ENCODE results near the gene LHX6. TPM values are rescaled to one million over a fixed set of nuclear protein-coding genes. Genes with fewer than 3 reads are reported as not detected.

LHX6 gene
- total RNA-seq, 1 donor from 2014 or later = 2.1 TPM

- no peak overlapping the region for H3K9ac ChIP-seq (ENCODE audit: low read depth in 1 of 3, low read length in 3 of 3)
- no peak overlapping the region for H3K27ac ChIP-seq (ENCODE audit: low read depth, low read length)
- H3K9me3 ChIP-seq (ENCODE audit: control insufficient read depth in 3 of 3, low read length in 3 of 3) = no peaks in the 10 kb centered on the region
- H3K4me3 ChIP-seq (ENCODE audit: low read length in 3 of 3) = no peak overlapping the region
- no peaks in the 10 kb centered on the region for H3K36me3 ChIP-seq (ENCODE audit: control insufficient read depth in 3 of 3, insufficient read depth in 3 of 3, low read length in 3 of 3)
- H3K4me1 ChIP-seq (ENCODE audit: control insufficient read depth in 3 of 3, insufficient read depth in 3 of 3, low read length in 3 of 3) = no peaks in the 10 kb centered on the region
- peaks cover 5 to 18% (median 12%) of the 10 kb centered on the region in 3 donors for H3K27me3 ChIP-seq (ENCODE audit: control insufficient read depth in 3 of 3, insufficient read depth in 3 of 3, low read length in 3 of 3)
These were observed 32.9 kb downstream of the LHX6 start for GRCh38 chr9:122195875-122196274.

- Histone ChIP-seq H3K27me3 (ENCODE audit: control insufficient read depth in 3 of 3, insufficient read depth in 3 of 3, low read length in 3 of 3) (peaks cover 5 to 18% (median 12%) of the 10 kb centered on the region in 3 donors), H3K36me3 (ENCODE audit: control insufficient read depth in 3 of 3, insufficient read depth in 3 of 3, low read length in 3 of 3) (no peaks in the 10 kb centered on the region), H3K9ac (ENCODE audit: low read depth in 1 of 3, low read length in 3 of 3) (no peak overlapping the region), H3K9me3 (ENCODE audit: control insufficient read depth in 3 of 3, low read length in 3 of 3) (no peaks in the 10 kb centered on the region), H3K4me3 (ENCODE audit: low read length in 3 of 3) (no peak overlapping the region), H3K27ac (ENCODE audit: low read depth, low read length) (no peak overlapping the region), H3K4me1 (ENCODE audit: control insufficient read depth in 3 of 3, insufficient read depth in 3 of 3, low read length in 3 of 3) (no peaks in the 10 kb centered on the region)
These were observed 35.1 kb downstream of the LHX6 start for GRCh38 chr9:122193651-122194050.

- H3K27me3 ChIP-seq (ENCODE audit: control insufficient read depth in 3 of 3, insufficient read depth in 3 of 3, low read length in 3 of 3) = peaks cover 5 to 14% (median 11%) of the 10 kb centered on the region in 3 donors
- no peaks in the 10 kb centered on the region for H3K36me3 ChIP-seq (ENCODE audit: control insufficient read depth in 3 of 3, insufficient read depth in 3 of 3, low read length in 3 of 3)
- no peaks in the 10 kb centered on the region for H3K4me1 ChIP-seq (ENCODE audit: control insufficient read depth in 3 of 3, insufficient read depth in 3 of 3, low read length in 3 of 3)
- H3K9ac ChIP-seq (ENCODE audit: low read depth in 1 of 3, low read length in 3 of 3) = no peak overlapping the region
- no peak overlapping the region for H3K4me3 ChIP-seq (ENCODE audit: low read length in 3 of 3)
- no peaks in the 10 kb centered on the region for H3K9me3 ChIP-seq (ENCODE audit: control insufficient read depth in 3 of 3, low read length in 3 of 3)
- no peak overlapping the region for H3K27ac ChIP-seq (ENCODE audit: low read depth, low read length)
These were observed 35.7 kb downstream of the LHX6 start for GRCh38 chr9:122192914-122193525.

GRCh38 chr9:122192261-122192875 lies 36.4 kb downstream of the LHX6 start:
- Histone ChIP-seq H3K9me3 (ENCODE audit: control insufficient read depth in 3 of 3, low read length in 3 of 3) (no peaks in the 10 kb centered on the region), H3K36me3 (ENCODE audit: control insufficient read depth in 3 of 3, insufficient read depth in 3 of 3, low read length in 3 of 3) (no peaks in the 10 kb centered on the region), H3K27me3 (ENCODE audit: control insufficient read depth in 3 of 3, insufficient read depth in 3 of 3, low read length in 3 of 3) (peaks cover under 1 to 9% (median 4%) of the 10 kb centered on the region in 3 donors), H3K27ac (ENCODE audit: low read depth, low read length) (no peak overlapping the region), H3K9ac (ENCODE audit: low read depth in 1 of 3, low read length in 3 of 3) (no peak overlapping the region), H3K4me3 (ENCODE audit: low read length in 3 of 3) (no peak overlapping the region), H3K4me1 (ENCODE audit: control insufficient read depth in 3 of 3, insufficient read depth in 3 of 3, low read length in 3 of 3) (no peaks in the 10 kb centered on the region)

- Histone ChIP-seq H3K9ac (ENCODE audit: low read depth in 1 of 3, low read length in 3 of 3) (no peak overlapping the region), H3K27me3 (ENCODE audit: control insufficient read depth in 3 of 3, insufficient read depth in 3 of 3, low read length in 3 of 3) (peaks cover 0 to 9% (median 3%) of the 10 kb centered on the region in 3 donors), H3K4me1 (ENCODE audit: control insufficient read depth in 3 of 3, insufficient read depth in 3 of 3, low read length in 3 of 3) (no peaks in the 10 kb centered on the region), H3K27ac (ENCODE audit: low read depth, low read length) (no peak overlapping the region), H3K36me3 (ENCODE audit: control insufficient read depth in 3 of 3, insufficient read depth in 3 of 3, low read length in 3 of 3) (no peaks in the 10 kb centered on the region), H3K9me3 (ENCODE audit: control insufficient read depth in 3 of 3, low read length in 3 of 3) (no peaks in the 10 kb centered on the region), H3K4me3 (ENCODE audit: low read length in 3 of 3) (no peak overlapping the region)
These were observed 37.2 kb downstream of the LHX6 start for GRCh38 chr9:122191584-122191983.

- Histone ChIP-seq H3K9ac (ENCODE audit: low read depth in 1 of 3, low read length in 3 of 3) (no peak overlapping the region), H3K4me3 (ENCODE audit: low read length in 3 of 3) (no peak overlapping the region), H3K36me3 (ENCODE audit: control insufficient read depth in 3 of 3, insufficient read depth in 3 of 3, low read length in 3 of 3) (no peaks in the 10 kb centered on the region), H3K27ac (ENCODE audit: low read depth, low read length) (no peak overlapping the region), H3K27me3 (ENCODE audit: control insufficient read depth in 3 of 3, insufficient read depth in 3 of 3, low read length in 3 of 3) (peaks cover 0 to 9% (median 0%) of the 10 kb centered on the region in 3 donors), H3K4me1 (ENCODE audit: control insufficient read depth in 3 of 3, insufficient read depth in 3 of 3, low read length in 3 of 3) (no peaks in the 10 kb centered on the region), H3K9me3 (ENCODE audit: control insufficient read depth in 3 of 3, low read length in 3 of 3) (no peaks in the 10 kb centered on the region)
These were observed 38.0 kb downstream of the LHX6 start for GRCh38 chr9:122190597-122191381.

GRCh38 chr9:122188369-122188768 lies 40.4 kb downstream of the LHX6 start:
- no peak overlapping the region for H3K27ac ChIP-seq (ENCODE audit: low read depth, low read length)
- H3K36me3 ChIP-seq (ENCODE audit: control insufficient read depth in 3 of 3, insufficient read depth in 3 of 3, low read length in 3 of 3) = no peaks in the 10 kb centered on the region
- H3K9ac ChIP-seq (ENCODE audit: low read depth in 1 of 3, low read length in 3 of 3) = no peak overlapping the region
- H3K4me1 ChIP-seq (ENCODE audit: control insufficient read depth in 3 of 3, insufficient read depth in 3 of 3, low read length in 3 of 3) = no peaks in the 10 kb centered on the region
- H3K27me3 ChIP-seq (ENCODE audit: control insufficient read depth in 3 of 3, insufficient read depth in 3 of 3, low read length in 3 of 3) = peaks cover 0 to 9% (median 0%) of the 10 kb centered on the region in 3 donors
- no peak overlapping the region for H3K4me3 ChIP-seq (ENCODE audit: low read length in 3 of 3)
- no peaks in the 10 kb centered on the region for H3K9me3 ChIP-seq (ENCODE audit: control insufficient read depth in 3 of 3, low read length in 3 of 3)

- H3K4me1 ChIP-seq (ENCODE audit: control insufficient read depth in 3 of 3, insufficient read depth in 3 of 3, low read length in 3 of 3) = no peaks in the 10 kb centered on the region
- peaks cover 1 to 11% (median 5%) of the 10 kb centered on the region in 3 donors for H3K27me3 ChIP-seq (ENCODE audit: control insufficient read depth in 3 of 3, insufficient read depth in 3 of 3, low read length in 3 of 3)
- no peaks in the 10 kb centered on the region for H3K9me3 ChIP-seq (ENCODE audit: control insufficient read depth in 3 of 3, low read length in 3 of 3)
- no peak overlapping the region for H3K9ac ChIP-seq (ENCODE audit: low read depth in 1 of 3, low read length in 3 of 3)
- H3K27ac ChIP-seq (ENCODE audit: low read depth, low read length) = no peak overlapping the region
- no peaks in the 10 kb centered on the region for H3K36me3 ChIP-seq (ENCODE audit: control insufficient read depth in 3 of 3, insufficient read depth in 3 of 3, low read length in 3 of 3)
- H3K4me3 ChIP-seq (ENCODE audit: low read length in 3 of 3) = no peak overlapping the region
These were observed 41.8 kb downstream of the LHX6 start for GRCh38 chr9:122186777-122187470.

- Histone ChIP-seq H3K27me3 (ENCODE audit: control insufficient read depth in 3 of 3, insufficient read depth in 3 of 3, low read length in 3 of 3) (peaks cover 5 to 12% (median 8%) of the 10 kb centered on the region in 3 donors), H3K9ac (ENCODE audit: low read depth in 1 of 3, low read length in 3 of 3) (no peak overlapping the region), H3K4me3 (ENCODE audit: low read length in 3 of 3) (no peak overlapping the region), H3K4me1 (ENCODE audit: control insufficient read depth in 3 of 3, insufficient read depth in 3 of 3, low read length in 3 of 3) (no peaks in the 10 kb centered on the region), H3K27ac (ENCODE audit: low read depth, low read length) (no peak overlapping the region), H3K9me3 (ENCODE audit: control insufficient read depth in 3 of 3, low read length in 3 of 3) (no peaks in the 10 kb centered on the region), H3K36me3 (ENCODE audit: control insufficient read depth in 3 of 3, insufficient read depth in 3 of 3, low read length in 3 of 3) (no peaks in the 10 kb centered on the region)
These were observed 42.5 kb downstream of the LHX6 start for GRCh38 chr9:122186301-122186700.

Measured in skeletal muscle tissue (tissue), 4 donors.